GM23338 (cell line): Measurements from ENCODE around the gene ARMC9. TPM values are rescaled to one million over a fixed set of nuclear protein-coding genes. Genes with fewer than 3 reads are reported as not detected.

ENCODE experiments used
- microRNA-seq: library from miRNA; unstranded; fragments of <30 nt; microRNA quantifications from one replicate; pipeline ENCODE4, GENCODE V29; 2017
- polyA plus RNA-seq: library from polyadenylated mRNA; unstranded; fragments of >200 nt; fragmentation: Nextera tagmentation; extraction: Ambion mirVana; gene quantifications from 2 replicates; pipeline ENCODE4 v1.2.1, GENCODE V29; 2016
- small RNA-seq: library from RNA; depleted of rRNA; stranded (forward); fragments of <200 nt; gene quantifications from one replicate; pipeline ENCODE3, GENCODE V24; 2014; ENCODE audit warnings: low replicate concordance
- total RNA-seq: library from RNA; depleted of rRNA; stranded (reverse); fragments of >200 nt; shearing (Covaris generic); gene quantifications from 2 replicates; pipeline ENCODE4 v1.2.3, GENCODE V29; 2014; rRNA removed

Gene ARMC9
- total and polyA plus RNA-seq, 2 experiments from 2014 or later: 29.2 to 56.0 TPM

Small RNA genes lying within 50 kb of the gene (microRNA-seq; reads per million reads assigned to microRNA genes)
- not detected for gene MIR4777

Small RNA genes lying within 50 kb of the gene (small RNA-seq; reads per million reads assigned to genes)
- 0.10 reads per million for gene AC018738.1
- gene MIR4777: not detected

Other genes starting within 250 kb of the ARMC9 start
- not detected in 2 replicates for gene SPATA3, start 202.5 kb upstream of the ARMC9 start, total RNA-seq
- gene SPATA3, start 202.5 kb upstream of the ARMC9 start, polyA plus RNA-seq: not detected in 2 replicates
- 1.3 and 1.4 TPM in 2 replicates for gene C2orf72, start 161.1 kb upstream of the ARMC9 start, total RNA-seq
- gene C2orf72, start 161.1 kb upstream of the ARMC9 start, polyA plus RNA-seq: 0.17 and 0.37 TPM in 2 replicates
- 148 and 180 TPM in 2 replicates for gene PSMD1, start 141.8 kb upstream of the ARMC9 start, total RNA-seq
- 156 and 177 TPM in 2 replicates for gene PSMD1, start 141.8 kb upstream of the ARMC9 start, polyA plus RNA-seq
- gene HTR2B, start 73.6 kb upstream of the ARMC9 start, total RNA-seq: not detected in 2 replicates
- gene HTR2B, start 73.6 kb upstream of the ARMC9 start, polyA plus RNA-seq: 0.16 and 0.47 TPM in 2 replicates
- gene B3GNT7, start 197.1 kb downstream of the ARMC9 start, total RNA-seq: 78.1 and 89.4 TPM in 2 replicates
- gene B3GNT7, start 197.1 kb downstream of the ARMC9 start, polyA plus RNA-seq: 44.2 and 47.1 TPM in 2 replicates